ENCODE results near the gene SIRT1. TPM values are rescaled to one million over a fixed set of nuclear protein-coding genes. Genes with fewer than 3 reads are reported as not detected.

The SIRT1 gene
- total RNA-seq, 1 experiment from 2014 or later = 22.8 TPM

DNA sequence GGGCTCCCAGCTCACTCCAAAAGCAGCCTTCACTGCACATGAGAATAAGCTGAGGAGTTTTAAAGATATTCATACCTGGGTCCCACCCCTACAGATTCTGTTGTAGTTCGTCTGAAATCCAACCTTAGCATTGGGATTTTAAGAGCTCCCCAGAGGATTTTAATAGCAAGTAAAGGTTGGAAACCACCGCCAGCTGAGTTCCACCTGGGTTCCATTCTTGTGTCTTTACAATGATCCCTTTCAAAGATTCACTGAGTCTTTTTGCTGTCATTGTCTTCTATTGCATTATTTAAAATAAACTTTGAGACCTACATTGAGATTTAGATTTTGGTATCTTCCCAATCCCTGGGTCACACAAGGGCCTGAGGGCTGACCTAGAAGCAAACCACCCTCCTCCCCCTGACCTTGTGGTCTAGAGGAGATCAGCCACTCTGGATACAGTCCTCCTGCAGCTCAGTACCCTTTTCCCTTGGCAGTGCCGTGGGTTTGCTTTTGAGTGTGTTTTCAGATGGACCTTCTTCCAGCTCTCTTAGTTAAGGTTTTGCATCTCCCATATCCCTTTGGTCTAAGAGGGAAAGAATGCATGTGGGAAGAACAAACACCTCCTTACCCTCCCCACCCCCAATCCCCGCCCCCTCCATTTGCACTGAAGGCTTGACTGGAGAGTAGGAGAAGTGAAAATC lies 22.6 kb upstream of the SIRT1 start:
- CTCF ChIA-PET = no interaction called here
- Histone ChIP-seq H3K9me2 (ENCODE audit: insufficient read depth) (no peaks in the 10 kb centered on the region), H3K4me2 (ENCODE audit: low read length) (no peak overlapping the region), H4K20me1 (ENCODE audit: insufficient read depth) (no peaks in the 10 kb centered on the region), H3K27me3 (ENCODE audit: insufficient read depth, low read length) (no peaks in the 10 kb centered on the region), H3K79me2 (ENCODE audit: insufficient read depth, low read length) (no peaks in the 10 kb centered on the region), H2AFZ (ENCODE audit: low read depth, low read length, poor library complexity, severe bottlenecking) (no peak overlapping the region), H3K36me3 (ENCODE audit: control insufficient read depth in 1 of 2, insufficient read depth in 2 of 2, low read length in 2 of 2) (no peaks in the 10 kb centered on the region), H3K9ac (ENCODE audit: low read length) (no peak overlapping the region), H3K27ac (ENCODE audit: low read depth, low read length) (no peak overlapping the region), H3K4me1 (ENCODE audit: control insufficient read depth in 1 of 2, insufficient read depth in 2 of 2, low read length in 2 of 2) (no peaks in the 10 kb centered on the region), H3K4me3 (replicated peaks in 1 of 2; ENCODE audit: low read depth in 1 of 2, low read length in 2 of 2) (no peak overlapping the region), H3K9me3 (ENCODE audit: control insufficient read depth in 1 of 2, insufficient read depth in 1 of 2, low read depth in 1 of 2, low read length in 2 of 2) (no peaks in the 10 kb centered on the region)
- TF ChIP-seq FOSL1 (IDR thresholded peaks at IDR 0.05; ENCODE audit: low read depth) = no peak
- intact Hi-C loops (cut with micrococcal nuclease) = no loop called here
- no peak for DNase-seq (ENCODE audit: low read depth, low spot score)
- POLR2A ChIA-PET = interaction anchor here (1.5 kb wide), 1 partner anchor 10 kb away, joined by 3 read pairs; no protein-coding TSS in a partner anchor
- RAD21 ChIA-PET (ENCODE audit: low non-redundant PET in 1 of 2, low total read pairs in 2 of 2, uncharacterized antibody in 2 of 2, unreplicated experiment in 2 of 2) = no interaction called here
- BruUV-seq (replicated peaks) = no TSS peak
- no peak for ATAC-seq

DNA sequence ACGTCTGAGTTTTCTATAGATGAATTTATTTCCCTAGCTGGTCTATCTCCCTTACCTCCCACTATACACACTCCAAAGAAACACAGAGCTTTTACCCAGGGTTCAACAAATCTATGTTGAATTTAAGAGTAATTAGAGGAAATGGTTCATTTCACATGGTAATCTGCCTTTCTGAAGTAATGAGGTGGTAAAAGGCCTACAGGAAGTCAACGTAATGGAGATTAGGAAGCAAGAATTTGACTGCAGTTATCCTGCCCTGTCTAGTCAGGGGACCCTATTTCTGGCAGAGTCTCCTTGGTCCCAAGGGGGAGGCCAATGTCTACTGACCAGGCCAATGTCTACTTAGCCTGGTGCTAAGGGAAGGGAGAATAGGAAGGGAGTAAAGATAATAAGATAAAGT lies 21.4 kb upstream of the SIRT1 start:
- no TSS peak for BruUV-seq (replicated peaks)
- H3K27ac ChIP-seq (ENCODE audit: low read depth, low read length) = no peak overlapping the region
- H3K4me1 ChIP-seq (ENCODE audit: control insufficient read depth in 1 of 2, insufficient read depth in 2 of 2, low read length in 2 of 2) = no peaks in the 10 kb centered on the region
- no peak overlapping the region for H3K9ac ChIP-seq (ENCODE audit: low read length)
- no peak for TF ChIP-seq REST (IDR thresholded peaks at IDR 0.05; ENCODE audit: low read depth)
- TF ChIP-seq TCF7L2 (IDR thresholded peaks at IDR 0.05; ENCODE audit: borderline replicate concordance, extremely low read depth, insufficient read depth, insufficient read length) = no peak
- no peak for TF ChIP-seq EZH2 (IDR thresholded peaks at IDR 0.05)
- H3K9me3 ChIP-seq (ENCODE audit: control insufficient read depth in 1 of 2, insufficient read depth in 1 of 2, low read depth in 1 of 2, low read length in 2 of 2) = no peaks in the 10 kb centered on the region
- DNase-seq (ENCODE audit: low read depth, low spot score) = no peak
- H3K4me2 ChIP-seq (ENCODE audit: low read length) = no peak overlapping the region
- no peaks in the 10 kb centered on the region for H3K36me3 ChIP-seq (ENCODE audit: control insufficient read depth in 1 of 2, insufficient read depth in 2 of 2, low read length in 2 of 2)
- ChIA-PET CTCF (no interaction called here), POLR2A (no interaction called here), RAD21 (ENCODE audit: low non-redundant PET in 1 of 2, low total read pairs in 2 of 2, uncharacterized antibody in 2 of 2, unreplicated experiment in 2 of 2) (no interaction called here)
- intact Hi-C loops (cut with micrococcal nuclease) = no loop called here
- no peak for ATAC-seq
- H3K27me3 ChIP-seq (ENCODE audit: insufficient read depth, low read length) = no peaks in the 10 kb centered on the region
- H4K20me1 ChIP-seq (ENCODE audit: insufficient read depth) = no peaks in the 10 kb centered on the region
- H3K4me3 ChIP-seq (replicated peaks in 1 of 2; ENCODE audit: low read depth in 1 of 2, low read length in 2 of 2) = no peak overlapping the region
- H3K9me2 ChIP-seq (ENCODE audit: insufficient read depth) = no peaks in the 10 kb centered on the region
- no peak overlapping the region for H2AFZ ChIP-seq (ENCODE audit: low read depth, low read length, poor library complexity, severe bottlenecking)
- H3K79me2 ChIP-seq (ENCODE audit: insufficient read depth, low read length) = no peaks in the 10 kb centered on the region

Measured in HCT116 (cell line).